A549 (cell line): ENCODE data around the gene C1QTNF7. TPM values are rescaled to one million over a fixed set of nuclear protein-coding genes. Genes with fewer than 3 reads are reported as not detected.
A peak's percentile ranks its signal among the peaks of the same experiment; 100 is the strongest.

Source experiments
- ATAC-seq, 2 experiments: fragments of 200-7000 bp in 1 of 2; fragments of >200 bp in 1 of 2; cut with Nextera tagmentation in 1 of 2; cut with Tn5 transposase in 1 of 2; 3 replicates each; pipeline versions ENCODE4 v1.8.0 to v1.9.1; 2018 to 2020; ENCODE audit warnings: mild to moderate bottlenecking in 1 of 2, moderate library complexity in 1 of 2
- CTCF ChIA-PET: fragments of 300-600 bp; sonication (Branson Sonifier 250); formaldehyde crosslinking; extraction: SDS; loops from one replicate; lab custom pipeline; 2021; ENCODE audit warnings: antibody characterized with exemption, inconsistent platforms; lab: Yijun Ruan, JAX
- POLR2A ChIA-PET: fragments of 350-600 bp; formaldehyde crosslinking; extraction: SDS; loops from one replicate; lab custom pipeline; 2021; ENCODE audit warnings: antibody characterized with exemption, inconsistent platforms; lab: Yijun Ruan, JAX
- DNase-seq, 2 experiments: peaks; one replicate each; pipeline versions ENCODE4 v3.0.0 to v3.0.0-alpha.2; 2011 to 2016; ENCODE audit warnings: low read depth in 1 of 2, low spot score in 1 of 2
- FAIRE-seq: peaks from 2 replicates; lab custom pipeline; 2011; peaks lifted over from hg19 to GRCh38; lab: Jason Lieb, UNC
- H3K27ac ChIP-seq, 2 experiments: fragments of >200 bp; sonication (Bioruptor Twin); formaldehyde crosslinking; 3 replicates each; pipeline ENCODE4 v1.5.1; 2016 to 2017
- H3K4me1 ChIP-seq: fragments of >200 bp; sonication (Bioruptor Twin); formaldehyde crosslinking; 3 replicates; pipeline ENCODE4 v1.6.1; 2016
- H3K4me2 ChIP-seq: fragments of >200 bp; sonication (Bioruptor Twin); formaldehyde crosslinking; 3 replicates; pipeline ENCODE4 v1.6.1; 2016
- H3K4me3 ChIP-seq: fragments of >200 bp; sonication (Bioruptor Twin); formaldehyde crosslinking; 3 replicates; pipeline ENCODE4 v1.5.1; 2016
- H3K9me3 ChIP-seq: fragments of >200 bp; sonication (Bioruptor Twin); formaldehyde crosslinking; 3 replicates; pipeline ENCODE4 v1.6.1; 2016
- ESRRA ChIP-seq: fragments of 150-350 bp; IDR thresholded peaks from 2 replicates; pipeline ENCODE4 v1.6.1; 2014; ENCODE audit warnings: mild to moderate bottlenecking, low read length, borderline replicate concordance
- FOSB ChIP-seq: fragments of 250-450 bp; sonication (Bioruptor Pico); IDR thresholded peaks from 2 replicates; pipeline ENCODE4 v1.5.0; 2020; ENCODE audit warnings: mild to moderate bottlenecking, moderate library complexity
- FOSL2 ChIP-seq, 2 experiments: fragments of 450-650 bp in 1 of 2; fragments of >200 bp in 1 of 2; sonication (Bioruptor Twin) in 1 of 2; formaldehyde crosslinking; IDR thresholded peaks; 2 replicates each; pipeline versions ENCODE4 v1.5.0 to v1.6.1; 2016 to 2020; ENCODE audit warnings: mild to moderate bottlenecking in 1 of 2, moderate library complexity in 1 of 2
- GATA3 ChIP-seq: IDR thresholded peaks from 2 replicates; pipeline ENCODE4 v1.6.1; 2012; ENCODE audit warnings: borderline replicate concordance
- HDAC2 ChIP-seq: fragments of 200-600 bp; sonication (generic); IDR thresholded peaks from 2 replicates; pipeline ENCODE4 v1.6.1; 2016
- HOXA7 ChIP-seq: fragments of 250-450 bp; sonication (Bioruptor Pico); IDR thresholded peaks from 2 replicates; pipeline ENCODE4 v1.5.0; 2020; ENCODE audit warnings: mild to moderate bottlenecking, moderate library complexity
- KDM1A ChIP-seq: fragments of 200-600 bp; sonication (generic); IDR thresholded peaks from 2 replicates; pipeline ENCODE4 v1.6.1; 2016; ENCODE audit warnings: low read depth, mild to moderate bottlenecking
- KDM5A ChIP-seq: fragments of 200-600 bp; sonication (generic); IDR thresholded peaks from 2 replicates; pipeline ENCODE4 v1.6.1; 2016; ENCODE audit warnings: antibody characterized with exemption, mild to moderate bottlenecking
- POLR2AphosphoS2 ChIP-seq: conservative IDR thresholded peaks from 2 replicates; pipeline ENCODE4 v1.6.1; 2012; ENCODE audit warnings: low read length, improper control_type of control experiment, inconsistent platforms
- RAD21 ChIP-seq, 2 experiments: fragments of >200 bp in 1 of 2; sonication (Bioruptor Twin) in 1 of 2; formaldehyde crosslinking in 1 of 2; IDR thresholded peaks in 1 of 2; conservative IDR thresholded peaks in 1 of 2; 2 replicates in 1 of 2; 3 replicates in 1 of 2; pipeline ENCODE4 v1.6.1; 2012 to 2018; ENCODE audit warnings: inconsistent platforms in 1 of 2
- ZNF302 ChIP-seq: fragments of 250-450 bp; sonication (Bioruptor Pico); IDR thresholded peaks from 2 replicates; pipeline ENCODE4 v1.9.0; 2021; ENCODE audit warnings: inconsistent platforms, mild to moderate bottlenecking, moderate library complexity
- ZSCAN20 ChIP-seq: fragments of 250-450 bp; sonication (Bioruptor Pico); IDR thresholded peaks from 2 replicates; pipeline ENCODE4 v1.8.0; 2022; ENCODE audit warnings: mild to moderate bottlenecking, moderate library complexity
- WGBS: methylation state at CpG from one replicate; pipeline ENCODE4 v1.1.6; 2017; ENCODE audit errors: missing lambda C conversion rate; 5-methylcytosine and 5-hydroxymethylcytosine counted together
- polyA plus RNA-seq, 4 experiments: library from polyadenylated mRNA; depleted of rRNA in 3 of 4; stranded (reverse); fragments of >200 nt; fragmentation: RNase III in 1 of 4; extraction: RNeasy Plus Mini Kit Qiagen cat#74134 plus additional on column Dnase treatment in 1 of 4; gene quantifications; 2 replicates in 3 of 4; 3 replicates in 1 of 4; pipeline ENCODE4 v1.2.3, GENCODE V29; 2011 to 2017
- TF ChIP-seq, protein P1 (sequence below): fragments of >200 bp; sonication (Bioruptor Twin); formaldehyde crosslinking; IDR thresholded peaks from 2 replicates; pipeline ENCODE4 v1.6.1; 2016
- TF ChIP-seq, protein P2 (sequence below): IDR thresholded peaks from 2 replicates; pipeline ENCODE4 v1.6.1; 2012; ENCODE audit warnings: low read depth, borderline replicate concordance
- TF ChIP-seq, protein P3 (sequence below): fragments of 150-350 bp; IDR thresholded peaks from 2 replicates; pipeline ENCODE4 v1.6.1; 2014; ENCODE audit warnings: low read depth, mild to moderate bottlenecking, low read length
- TF ChIP-seq, protein P4 (sequence below): fragments of 200-600 bp; sonication (generic); IDR thresholded peaks from 2 replicates; pipeline ENCODE4 v1.6.1; 2016; ENCODE audit warnings: antibody characterized with exemption, mild to moderate bottlenecking, moderate library complexity

C1QTNF7 gene
- polyA plus RNA-seq, 2 of the 4 experiments (the other 2 are of a cell fraction), result not detected

DNA sequence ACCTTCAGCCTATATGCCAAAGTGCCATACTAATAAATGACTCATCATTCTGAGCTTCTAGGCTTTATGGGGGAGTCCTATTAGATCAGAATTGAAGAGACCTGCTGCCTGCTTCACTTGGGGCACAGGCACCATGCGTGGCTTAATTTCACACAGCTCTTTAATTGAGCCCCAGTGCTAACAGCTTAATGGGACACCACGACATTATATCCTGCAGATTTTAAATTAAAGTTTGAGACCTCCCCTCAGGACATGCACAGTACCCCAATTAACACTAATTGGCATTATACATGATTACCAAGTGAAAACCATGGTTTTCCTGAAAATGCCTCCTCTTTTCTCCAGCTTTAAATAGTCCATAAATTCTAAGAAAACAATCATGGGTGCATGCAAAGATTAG lies 6.8 kb downstream of the C1QTNF7 start (continued):
- TF ChIP-seq, protein P1, sequence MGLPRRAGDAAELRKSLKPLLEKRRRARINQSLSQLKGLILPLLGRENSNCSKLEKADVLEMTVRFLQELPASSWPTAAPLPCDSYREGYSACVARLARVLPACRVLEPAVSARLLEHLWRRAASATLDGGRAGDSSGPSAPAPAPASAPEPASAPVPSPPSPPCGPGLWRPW, result no peak
- TF ChIP-seq POLR2AphosphoS2, result no peak
- no peak for TF ChIP-seq ESRRA
- no peak for TF ChIP-seq GATA3
- TF ChIP-seq, all 56 proteins: peak for 0

DNA sequence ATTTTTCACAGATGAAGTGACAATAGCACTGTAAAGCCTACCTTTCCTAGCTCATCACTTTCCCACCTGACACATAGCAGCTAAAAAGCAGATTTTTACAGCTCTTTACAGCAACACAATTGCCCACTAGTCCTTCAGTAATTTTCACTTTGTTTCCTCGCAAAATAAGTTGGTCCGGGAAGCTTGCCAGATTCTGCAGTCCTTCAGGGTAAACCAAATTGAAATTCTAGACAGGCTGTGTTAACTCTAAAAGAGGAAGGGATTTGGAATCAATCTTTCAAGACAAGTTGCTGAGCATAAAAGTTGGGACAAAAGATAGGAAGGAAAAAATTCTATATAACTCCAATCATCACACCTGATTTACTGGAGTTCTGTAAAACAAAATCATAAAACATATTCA lies 8.7 kb downstream of the C1QTNF7 start:
- TF ChIP-seq FOSB (CRISPR knock-in tag) (no peak), HOXA7 (CRISPR knock-in tag) (no peak), ZSCAN20 (CRISPR knock-in tag) (no peak), KDM5A (no peak), KDM1A (no peak), ZNF302 (CRISPR knock-in tag) (no peak), RAD21 (conservative IDR thresholded peaks at IDR 0.05 in 1 of 2, IDR thresholded peaks at IDR 0.05 in 1 of 2) (no peak), HDAC2 (no peak)
- TF ChIP-seq, protein P2, sequence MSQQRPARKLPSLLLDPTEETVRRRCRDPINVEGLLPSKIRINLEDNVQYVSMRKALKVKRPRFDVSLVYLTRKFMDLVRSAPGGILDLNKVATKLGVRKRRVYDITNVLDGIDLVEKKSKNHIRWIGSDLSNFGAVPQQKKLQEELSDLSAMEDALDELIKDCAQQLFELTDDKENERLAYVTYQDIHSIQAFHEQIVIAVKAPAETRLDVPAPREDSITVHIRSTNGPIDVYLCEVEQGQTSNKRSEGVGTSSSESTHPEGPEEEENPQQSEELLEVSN, result no peak
- TF ChIP-seq, protein P3, sequence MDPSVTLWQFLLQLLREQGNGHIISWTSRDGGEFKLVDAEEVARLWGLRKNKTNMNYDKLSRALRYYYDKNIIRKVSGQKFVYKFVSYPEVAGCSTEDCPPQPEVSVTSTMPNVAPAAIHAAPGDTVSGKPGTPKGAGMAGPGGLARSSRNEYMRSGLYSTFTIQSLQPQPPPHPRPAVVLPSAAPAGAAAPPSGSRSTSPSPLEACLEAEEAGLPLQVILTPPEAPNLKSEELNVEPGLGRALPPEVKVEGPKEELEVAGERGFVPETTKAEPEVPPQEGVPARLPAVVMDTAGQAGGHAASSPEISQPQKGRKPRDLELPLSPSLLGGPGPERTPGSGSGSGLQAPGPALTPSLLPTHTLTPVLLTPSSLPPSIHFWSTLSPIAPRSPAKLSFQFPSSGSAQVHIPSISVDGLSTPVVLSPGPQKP, result no peak
- TF ChIP-seq, protein P4, sequence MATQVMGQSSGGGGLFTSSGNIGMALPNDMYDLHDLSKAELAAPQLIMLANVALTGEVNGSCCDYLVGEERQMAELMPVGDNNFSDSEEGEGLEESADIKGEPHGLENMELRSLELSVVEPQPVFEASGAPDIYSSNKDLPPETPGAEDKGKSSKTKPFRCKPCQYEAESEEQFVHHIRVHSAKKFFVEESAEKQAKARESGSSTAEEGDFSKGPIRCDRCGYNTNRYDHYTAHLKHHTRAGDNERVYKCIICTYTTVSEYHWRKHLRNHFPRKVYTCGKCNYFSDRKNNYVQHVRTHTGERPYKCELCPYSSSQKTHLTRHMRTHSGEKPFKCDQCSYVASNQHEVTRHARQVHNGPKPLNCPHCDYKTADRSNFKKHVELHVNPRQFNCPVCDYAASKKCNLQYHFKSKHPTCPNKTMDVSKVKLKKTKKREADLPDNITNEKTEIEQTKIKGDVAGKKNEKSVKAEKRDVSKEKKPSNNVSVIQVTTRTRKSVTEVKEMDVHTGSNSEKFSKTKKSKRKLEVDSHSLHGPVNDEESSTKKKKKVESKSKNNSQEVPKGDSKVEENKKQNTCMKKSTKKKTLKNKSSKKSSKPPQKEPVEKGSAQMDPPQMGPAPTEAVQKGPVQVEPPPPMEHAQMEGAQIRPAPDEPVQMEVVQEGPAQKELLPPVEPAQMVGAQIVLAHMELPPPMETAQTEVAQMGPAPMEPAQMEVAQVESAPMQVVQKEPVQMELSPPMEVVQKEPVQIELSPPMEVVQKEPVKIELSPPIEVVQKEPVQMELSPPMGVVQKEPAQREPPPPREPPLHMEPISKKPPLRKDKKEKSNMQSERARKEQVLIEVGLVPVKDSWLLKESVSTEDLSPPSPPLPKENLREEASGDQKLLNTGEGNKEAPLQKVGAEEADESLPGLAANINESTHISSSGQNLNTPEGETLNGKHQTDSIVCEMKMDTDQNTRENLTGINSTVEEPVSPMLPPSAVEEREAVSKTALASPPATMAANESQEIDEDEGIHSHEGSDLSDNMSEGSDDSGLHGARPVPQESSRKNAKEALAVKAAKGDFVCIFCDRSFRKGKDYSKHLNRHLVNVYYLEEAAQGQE, result no peak
- ChIA-PET POLR2A (no interaction called here), CTCF (no interaction called here)
- WGBS, result 14% methylated on average over 2 of the region's 2 CpGs
- Histone ChIP-seq H3K4me2 (no peak overlapping the region), H3K9me3 (no peaks in the 10 kb centered on the region), H3K4me3 (no peak overlapping the region), H3K4me1 (peaks cover 3% of the 10 kb centered on the region; the same call in 1 of the 3 replicates), H3K27ac (no peak overlapping the region)
- FAIRE-seq (no peak), ATAC-seq (no peak), DNase-seq (no peak)

DNA sequence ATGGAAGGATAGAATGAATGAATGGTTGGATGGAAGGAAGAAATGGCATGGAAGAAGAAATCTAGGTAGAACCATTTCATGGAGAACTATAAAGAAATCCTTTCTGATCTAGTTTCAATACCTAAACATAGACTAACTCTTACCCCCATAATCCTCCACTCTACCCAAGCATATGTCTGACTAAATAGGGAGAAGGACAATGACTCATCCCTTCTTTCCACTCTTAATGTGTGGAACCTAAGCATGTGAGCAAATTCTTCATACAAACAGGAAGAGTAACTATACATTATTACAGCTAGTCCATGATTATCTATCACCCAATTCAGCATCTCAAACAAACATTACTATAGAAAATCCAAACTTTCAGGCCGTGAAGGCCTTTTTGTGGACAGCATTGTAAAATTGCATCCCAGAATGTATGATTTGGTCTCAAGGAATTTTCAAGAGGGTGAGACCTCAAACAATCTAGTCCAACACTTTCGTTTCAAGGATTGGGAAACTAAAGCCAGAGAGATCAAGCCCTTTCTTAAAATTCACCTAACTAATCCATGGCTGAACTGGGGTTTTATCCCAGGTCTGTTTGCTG lies 11.2 kb downstream of the C1QTNF7 start:
- Histone ChIP-seq H3K4me3 (no peak overlapping the region), H3K4me1 (peaks cover 3% of the 10 kb centered on the region; the same call in 1 of the 3 replicates), H3K9me3 (no peaks in the 10 kb centered on the region), H3K4me2 (no peak overlapping the region), H3K27ac (no peak overlapping the region)
- no peak for FAIRE-seq
- CTCF ChIA-PET, result no interaction called here
- no peak for DNase-seq
- WGBS, result 12% methylated on average over 2 of the region's 2 CpGs
- POLR2A ChIA-PET, result no interaction called here
- ATAC-seq, result no peak
- no peak for TF ChIP-seq POLR2AphosphoS2
- no peak for TF ChIP-seq FOSL2 (IDR thresholded peaks at IDR 0.05)
- 0 out of 2 replicates have a peak, but pooled peaks have one; percentile 6 for TF ChIP-seq FOSL2 (CRISPR knock-in tag; IDR thresholded peaks at IDR 0.05)
